HEK293 (cell line): ENCODE measurements around the gene FUT8.

ENCODE experiments used
- CTCF ChIA-PET: fragments of 350-600 bp; formaldehyde crosslinking; extraction: SDS; loops from one replicate; lab custom pipeline; 2021; ENCODE audit warnings: antibody characterized with exemption; lab: Yijun Ruan, JAX
- POLR2A ChIA-PET: fragments of 300-600 bp; formaldehyde crosslinking; extraction: SDS; loops from one replicate; lab custom pipeline; 2020; ENCODE audit warnings: antibody characterized with exemption, inconsistent platforms; lab: Yijun Ruan, JAX
- H3K27ac ChIP-seq: fragments of 200-500 bp; sonication (Bioruptor generic); 2 replicates; pipeline ENCODE4 v1.5.1; 2014; ENCODE audit warnings: low read depth, low read length, control low read depth, inconsistent platforms; ENCODE audit errors: extremely low read depth
- H3K36me3 ChIP-seq, 2 experiments: fragments of 200-500 bp in 1 of 2; sonication (Bioruptor generic) in 1 of 2; 1 replicate in 1 of 2; 2 replicates in 1 of 2; pipeline ENCODE4 v1.5.1; 2014 to 2017; ENCODE audit warnings: inconsistent platforms in 2 of 2, low read length in 2 of 2; ENCODE audit not compliant: control insufficient read depth in 2 of 2, insufficient read depth in 1 of 2
- H3K4me1 ChIP-seq: fragments of 200-500 bp; sonication (Bioruptor generic); 2 replicates; pipeline ENCODE4 v1.5.1; 2014; ENCODE audit warnings: mild to moderate bottlenecking, low read length, inconsistent platforms; ENCODE audit not compliant: control insufficient read depth, insufficient read depth
- H3K4me3 ChIP-seq: 2 replicates; pipeline ENCODE4 v1.5.1; 2011; ENCODE audit warnings: low read depth, mild to moderate bottlenecking, control low read depth, low read length, moderate library complexity
- H3K9me3 ChIP-seq: fragments of 200-500 bp; sonication (Bioruptor generic); 2 replicates; pipeline ENCODE4 v1.5.1; 2014; ENCODE audit warnings: low read depth, low read length, inconsistent platforms; ENCODE audit not compliant: control insufficient read depth, insufficient read depth
- AEBP2 ChIP-seq: fragments of 450-650 bp; formaldehyde crosslinking; IDR thresholded peaks from 2 replicates; pipeline ENCODE4 v1.5.1; 2016; ENCODE audit warnings: missing biosample characterization, missing genetic modification characterization, borderline replicate concordance
- EGR2 ChIP-seq: fragments of 450-650 bp; formaldehyde crosslinking; IDR thresholded peaks from 2 replicates; pipeline ENCODE4 v1.5.1; 2016; ENCODE audit warnings: low read depth, missing biosample characterization, missing genetic modification characterization
- ELK4 ChIP-seq: IDR thresholded peaks from 2 replicates; pipeline ENCODE4 v1.6.1; 2011; ENCODE audit warnings: mild to moderate bottlenecking, low read depth, low read length, borderline replicate concordance
- MEIS1 ChIP-seq: sonication (generic); formaldehyde crosslinking; IDR thresholded peaks from 2 replicates; pipeline ENCODE4 v1.8.1; 2022; ENCODE audit warnings: missing genetic modification reagents, mild to moderate bottlenecking, borderline replicate concordance
- TRIM28 ChIP-seq: IDR thresholded peaks from 2 replicates; pipeline ENCODE4 v1.6.1; 2011; ENCODE audit warnings: low read length, control low read depth, borderline replicate concordance
- YY1 ChIP-seq: fragments of 450-650 bp; formaldehyde crosslinking; IDR thresholded peaks from 2 replicates; pipeline ENCODE4 v1.5.1; 2018; ENCODE audit warnings: missing biosample characterization, missing genetic modification characterization
- ZBTB17 ChIP-seq: fragments of 450-650 bp; formaldehyde crosslinking; IDR thresholded peaks from 2 replicates; pipeline ENCODE4 v1.5.1; 2016; ENCODE audit warnings: missing biosample characterization, missing genetic modification characterization
- ZBTB48 ChIP-seq: fragments of 450-650 bp; formaldehyde crosslinking; IDR thresholded peaks from 2 replicates; pipeline ENCODE4 v1.5.1; 2016; ENCODE audit warnings: missing biosample characterization, missing genetic modification characterization
- ZIC2 ChIP-seq: fragments of 450-650 bp; formaldehyde crosslinking; IDR thresholded peaks from 2 replicates; pipeline ENCODE4 v1.5.1; 2016; ENCODE audit warnings: missing biosample characterization, missing genetic modification characterization
- ZNF121 ChIP-seq: fragments of 450-650 bp; formaldehyde crosslinking; IDR thresholded peaks from 2 replicates; pipeline ENCODE4 v1.5.1; 2016; ENCODE audit warnings: missing biosample characterization, missing genetic modification characterization
- ZNF155 ChIP-seq: fragments of 450-650 bp; formaldehyde crosslinking; IDR thresholded peaks from 2 replicates; pipeline ENCODE4 v1.5.1; 2016; ENCODE audit warnings: missing biosample characterization, missing genetic modification characterization
- ZNF211 ChIP-seq: fragments of 450-650 bp; formaldehyde crosslinking; IDR thresholded peaks from 2 replicates; pipeline ENCODE4 v1.5.1; 2016; ENCODE audit warnings: low read depth, missing biosample characterization, missing genetic modification characterization
- ZNF223 ChIP-seq: fragments of 450-650 bp; formaldehyde crosslinking; IDR thresholded peaks from 2 replicates; pipeline ENCODE4 v1.5.1; 2016; ENCODE audit warnings: missing biosample characterization, missing genetic modification characterization
- ZNF239 ChIP-seq: fragments of 450-650 bp; formaldehyde crosslinking; IDR thresholded peaks from 2 replicates; pipeline ENCODE4 v1.5.1; 2016; ENCODE audit warnings: missing biosample characterization, missing genetic modification characterization
- ZNF324 ChIP-seq: fragments of 450-650 bp; formaldehyde crosslinking; IDR thresholded peaks from 2 replicates; pipeline ENCODE4 v1.5.1; 2016; ENCODE audit warnings: missing biosample characterization, missing genetic modification characterization
- ZNF404 ChIP-seq: fragments of 450-650 bp; formaldehyde crosslinking; IDR thresholded peaks from 2 replicates; pipeline ENCODE4 v1.5.1; 2017; ENCODE audit warnings: missing biosample characterization, missing genetic modification characterization
- ZNF488 ChIP-seq: fragments of 450-650 bp; formaldehyde crosslinking; IDR thresholded peaks from 2 replicates; pipeline ENCODE4 v1.5.1; 2016; ENCODE audit warnings: missing biosample characterization, missing genetic modification characterization
- ZNF558 ChIP-seq: fragments of 450-650 bp; formaldehyde crosslinking; IDR thresholded peaks from 2 replicates; pipeline ENCODE4 v1.5.1; 2016; ENCODE audit warnings: missing biosample characterization, missing genetic modification characterization
- ZNF571 ChIP-seq: fragments of 450-650 bp; formaldehyde crosslinking; IDR thresholded peaks from 2 replicates; pipeline ENCODE4 v1.5.0; 2017; ENCODE audit warnings: missing biosample characterization, missing genetic modification characterization
- ZNF624 ChIP-seq: fragments of 450-650 bp; formaldehyde crosslinking; IDR thresholded peaks from 2 replicates; pipeline ENCODE4 v1.5.1; 2017; ENCODE audit warnings: missing biosample characterization, missing genetic modification characterization
- ZNF658 ChIP-seq: fragments of 450-650 bp; formaldehyde crosslinking; IDR thresholded peaks from 2 replicates; pipeline ENCODE4; 2016; ENCODE audit warnings: missing biosample characterization, missing genetic modification characterization
- ZNF660 ChIP-seq: fragments of 450-650 bp; IDR thresholded peaks from 2 replicates; pipeline ENCODE4 v1.5.1; 2018; ENCODE audit warnings: missing biosample characterization, mild to moderate bottlenecking, missing genetic modification characterization
- ZNF777 ChIP-seq: fragments of 450-650 bp; formaldehyde crosslinking; IDR thresholded peaks from 2 replicates; pipeline ENCODE4 v1.5.1; 2017; ENCODE audit warnings: missing biosample characterization, missing genetic modification characterization, borderline replicate concordance
- TF ChIP-seq, protein P1 (sequence below): fragments of 450-650 bp; formaldehyde crosslinking; IDR thresholded peaks from 2 replicates; pipeline ENCODE4 v1.5.1; 2017; ENCODE audit warnings: missing biosample characterization, missing genetic modification characterization
- TF ChIP-seq, protein P2 (sequence below): fragments of 450-650 bp; formaldehyde crosslinking; IDR thresholded peaks from 2 replicates; pipeline ENCODE4 v1.5.1; 2016; ENCODE audit warnings: missing biosample characterization, missing genetic modification characterization
- TF ChIP-seq, protein P3 (sequence below): fragments of 450-650 bp; formaldehyde crosslinking; IDR thresholded peaks from 2 replicates; pipeline ENCODE4 v1.5.1; 2016; ENCODE audit warnings: missing biosample characterization, missing genetic modification characterization

Gene FUT8

GRCh38 chr14:65554837-65555236 lies 142.3 kb downstream of the FUT8 start (continued):
- TF ChIP-seq, protein P1, sequence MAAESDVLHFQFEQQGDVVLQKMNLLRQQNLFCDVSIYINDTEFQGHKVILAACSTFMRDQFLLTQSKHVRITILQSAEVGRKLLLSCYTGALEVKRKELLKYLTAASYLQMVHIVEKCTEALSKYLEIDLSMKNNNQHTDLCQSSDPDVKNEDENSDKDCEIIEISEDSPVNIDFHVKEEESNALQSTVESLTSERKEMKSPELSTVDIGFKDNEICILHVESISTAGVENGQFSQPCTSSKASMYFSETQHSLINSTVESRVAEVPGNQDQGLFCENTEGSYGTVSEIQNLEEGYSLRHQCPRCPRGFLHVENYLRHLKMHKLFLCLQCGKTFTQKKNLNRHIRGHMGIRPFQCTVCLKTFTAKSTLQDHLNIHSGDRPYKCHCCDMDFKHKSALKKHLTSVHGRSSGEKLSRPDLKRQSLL (tag by site-specific recombination): no peak
- TF ChIP-seq ZNF558 (tag by site-specific recombination): no peak
- TF ChIP-seq ZIC2 (tag by site-specific recombination): no peak
- no peak for TF ChIP-seq ZNF211 (tag by site-specific recombination)
- TF ChIP-seq ZBTB17 (tag by site-specific recombination): no peak
- TF ChIP-seq ELK4: no peak
- no peak for TF ChIP-seq ZNF660 (tag by site-specific recombination)

DNA sequence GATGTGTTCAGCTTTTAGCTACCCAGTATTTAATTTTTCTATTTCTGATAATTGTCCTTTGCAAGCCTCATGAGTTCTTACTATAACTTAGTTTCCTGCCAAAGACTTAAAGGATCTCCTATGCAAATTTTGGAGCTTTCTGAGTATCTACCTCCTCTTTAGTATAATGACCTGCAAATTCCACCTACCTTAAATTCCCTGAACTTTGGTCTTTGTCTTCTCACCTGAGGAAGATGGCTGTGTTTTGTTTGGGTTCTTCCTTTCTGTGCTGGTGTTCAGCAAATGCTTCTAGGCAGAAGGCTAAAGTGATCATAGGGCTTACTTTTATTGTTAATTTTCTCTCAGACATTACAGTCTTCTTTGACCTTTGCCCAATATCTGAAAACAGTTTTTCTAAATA lies 142.8 kb downstream of the FUT8 start:
- TF ChIP-seq ZNF324: no peak
- TF ChIP-seq AEBP2 (tag by site-specific recombination): no peak
- TF ChIP-seq ZNF223 (tag by site-specific recombination): no peak
- TF ChIP-seq ZNF777: no peak
- TF ChIP-seq TRIM28: no peak
- no peak for TF ChIP-seq ZBTB48 (tag by site-specific recombination)
- TF ChIP-seq ZNF121: no peak
- TF ChIP-seq YY1 (tag by site-specific recombination): no peak
- TF ChIP-seq ZNF239 (tag by site-specific recombination): no peak
- no peak for TF ChIP-seq ZNF404 (tag by site-specific recombination)
- TF ChIP-seq, protein P2, sequence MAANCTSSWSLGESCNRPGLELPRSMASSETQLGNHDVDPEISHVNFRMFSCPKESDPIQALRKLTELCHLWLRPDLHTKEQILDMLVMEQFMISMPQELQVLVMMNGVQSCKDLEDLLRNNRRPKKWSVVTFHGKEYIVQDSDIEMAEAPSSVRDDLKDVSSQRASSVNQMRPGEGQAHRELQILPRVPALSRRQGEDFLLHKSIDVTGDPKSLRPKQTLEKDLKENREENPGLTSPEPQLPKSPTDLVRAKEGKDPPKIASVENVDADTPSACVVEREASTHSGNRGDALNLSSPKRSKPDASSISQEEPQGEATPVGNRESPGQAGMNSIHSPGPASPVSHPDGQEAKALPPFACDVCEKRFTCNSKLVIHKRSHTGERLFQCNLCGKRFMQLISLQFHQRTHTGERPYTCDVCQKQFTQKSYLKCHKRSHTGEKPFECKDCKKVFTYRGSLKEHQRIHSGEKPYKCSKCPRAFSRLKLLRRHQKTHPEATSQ (tag by site-specific recombination): no peak
- no peak for TF ChIP-seq ZNF658 (tag by site-specific recombination)
- no peak for TF ChIP-seq ZNF624 (tag by site-specific recombination)
- no peak for TF ChIP-seq ZNF571 (tag by site-specific recombination)
- no peak for TF ChIP-seq MEIS1 (CRISPR knock-in tag)
- TF ChIP-seq ZNF211 (tag by site-specific recombination): no peak
- TF ChIP-seq, protein P3, sequence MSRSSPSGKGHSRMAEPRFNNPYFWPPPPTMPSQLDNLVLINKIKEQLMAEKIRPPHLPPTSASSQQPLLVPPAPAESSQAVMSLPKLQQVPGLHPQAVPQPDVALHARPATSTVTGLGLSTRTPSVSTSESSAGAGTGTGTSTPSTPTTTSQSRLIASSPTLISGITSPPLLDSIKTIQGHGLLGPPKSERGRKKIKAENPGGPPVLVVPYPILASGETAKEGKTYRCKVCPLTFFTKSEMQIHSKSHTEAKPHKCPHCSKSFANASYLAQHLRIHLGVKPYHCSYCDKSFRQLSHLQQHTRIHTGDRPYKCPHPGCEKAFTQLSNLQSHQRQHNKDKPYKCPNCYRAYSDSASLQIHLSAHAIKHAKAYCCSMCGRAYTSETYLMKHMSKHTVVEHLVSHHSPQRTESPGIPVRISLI (tag by site-specific recombination): no peak
- TF ChIP-seq ZNF155 (tag by site-specific recombination): no peak
- TF ChIP-seq EGR2 (tag by site-specific recombination): no peak
- TF ChIP-seq ZNF488: no peak
- Histone ChIP-seq H3K36me3 (no peaks in the 10 kb centered on the region), H3K4me1 (no peaks in the 10 kb centered on the region), H3K9me3 (no peaks in the 10 kb centered on the region), H3K4me3 (no peak overlapping the region), H3K27ac (no peak overlapping the region)
- POLR2A ChIA-PET: no interaction called here
- CTCF ChIA-PET: no interaction called here
